Measurements from ENCODE around the gene GPATCH3. TPM values are rescaled to one million over a fixed set of nuclear protein-coding genes. Genes with fewer than 3 reads are reported as not detected.
"Not testable (repeated sequence)": the region's sequence is repeated elsewhere in the genome, so short reads cannot be mapped to it uniquely, and the experiment has no call there.

GPATCH3 gene
- total RNA-seq, 4 donors from 2014 or later, result 9.7 to 23.5 (median 13.0) TPM

- H3K4me3 ChIP-seq (ENCODE audit: low read depth, poor library complexity, severe bottlenecking), result no peak overlapping the region
- no peak for DNase-seq (ENCODE audit: low spot score in 2 of 2)
- intact Hi-C loops (cut with DNase I; ENCODE audit: low total_unique reads), result no loop called here
- TF ChIP-seq CTCF (IDR thresholded peaks at IDR 0.05), result no peak
- TF ChIP-seq POLR2A (IDR thresholded peaks at IDR 0.05), result no peak
- WGBS, 2 donors, result 50 to 67% methylated on average over 4 of the region's 4 CpGs
Observed at GRCh38 chr1:26874896-26875295, 25.4 kb downstream of the GPATCH3 start.

DNA sequence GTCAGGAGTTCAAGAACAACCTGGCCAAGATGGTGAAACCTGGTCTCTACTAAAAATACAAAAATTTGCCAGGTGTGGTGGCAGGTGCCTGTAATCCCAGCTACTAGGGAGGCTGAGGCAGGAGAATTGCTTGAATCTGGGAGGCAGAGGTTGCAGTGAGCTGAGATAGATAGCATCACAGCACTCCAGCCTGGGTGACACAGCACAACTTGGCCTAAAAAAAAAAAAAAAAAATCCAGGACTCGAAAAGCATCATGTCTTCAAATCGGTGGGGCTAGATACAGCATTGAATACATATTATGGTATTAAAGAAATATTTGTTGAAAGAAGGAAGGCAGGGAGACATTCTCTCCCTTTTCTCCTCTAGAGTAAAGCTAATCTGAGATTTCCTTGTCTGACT lies 27.2 kb downstream of the GPATCH3 start:
- H3K4me3 ChIP-seq (ENCODE audit: low read depth, poor library complexity, severe bottlenecking); intact Hi-C loops (cut with DNase I; ENCODE audit: low total_unique reads); DNase-seq (ENCODE audit: low spot score in 2 of 2): not testable (repeated sequence)
- 59 to 78% methylated on average over 2 of the region's 2 CpGs for WGBS, 2 donors

DNA sequence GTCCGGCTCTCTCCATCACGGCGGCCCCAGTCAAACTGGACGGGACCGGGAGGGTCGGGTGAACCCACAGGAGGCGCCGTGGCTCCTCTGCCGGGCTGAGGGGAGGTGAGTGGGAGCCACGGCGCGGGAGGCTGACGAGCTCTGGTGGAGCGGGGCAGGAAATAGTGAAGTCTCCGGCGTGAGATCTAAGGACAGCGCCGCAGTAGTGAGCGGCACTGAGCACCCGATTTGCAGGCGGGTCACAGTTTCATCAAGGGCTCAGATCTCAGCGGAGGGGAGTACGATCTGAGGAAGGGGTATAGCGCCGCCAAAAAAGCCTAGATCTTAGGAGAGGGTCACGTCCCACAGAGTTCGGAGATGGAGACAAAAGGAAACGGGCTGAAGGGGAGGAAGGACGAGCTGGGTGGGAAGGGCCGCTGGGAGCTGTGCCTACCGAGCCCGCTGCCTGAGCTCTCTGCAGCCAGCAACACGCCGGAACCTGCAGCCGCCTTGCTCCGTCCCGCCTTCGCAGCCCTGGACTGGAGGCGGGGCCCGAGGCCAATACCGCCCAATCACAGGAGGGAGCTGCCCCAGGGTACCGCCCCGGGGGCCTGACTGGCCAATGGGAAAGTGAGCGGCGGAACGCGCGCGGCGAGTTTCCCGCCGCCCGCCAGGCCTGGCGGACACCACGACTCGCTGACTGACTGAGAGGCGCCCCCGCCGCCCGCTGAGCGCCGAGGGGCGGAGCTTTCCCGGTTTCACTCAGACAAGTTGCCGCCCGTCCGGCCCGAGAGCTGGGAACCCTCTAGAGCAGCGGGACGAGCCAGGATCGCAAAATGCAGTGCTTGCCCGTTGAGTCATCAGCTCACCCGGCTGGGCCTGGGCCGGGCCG lies 35.4 kb downstream of the GPATCH3 start:
- intact Hi-C loops (cut with DNase I; ENCODE audit: low total_unique reads), result no loop called here
- 0% methylated on average over 28 to 75 of the region's 75 CpGs for WGBS, 2 donors
- DNase-seq (ENCODE audit: low spot score in 2 of 2), result peak; percentile 96 to 99
- H3K4me3 ChIP-seq (ENCODE audit: low read depth, poor library complexity, severe bottlenecking), result peak overlapping the region; percentile 62
- no peak for TF ChIP-seq POLR2A (IDR thresholded peaks at IDR 0.05)
- TF ChIP-seq CTCF (IDR thresholded peaks at IDR 0.05), result no peak

DNA sequence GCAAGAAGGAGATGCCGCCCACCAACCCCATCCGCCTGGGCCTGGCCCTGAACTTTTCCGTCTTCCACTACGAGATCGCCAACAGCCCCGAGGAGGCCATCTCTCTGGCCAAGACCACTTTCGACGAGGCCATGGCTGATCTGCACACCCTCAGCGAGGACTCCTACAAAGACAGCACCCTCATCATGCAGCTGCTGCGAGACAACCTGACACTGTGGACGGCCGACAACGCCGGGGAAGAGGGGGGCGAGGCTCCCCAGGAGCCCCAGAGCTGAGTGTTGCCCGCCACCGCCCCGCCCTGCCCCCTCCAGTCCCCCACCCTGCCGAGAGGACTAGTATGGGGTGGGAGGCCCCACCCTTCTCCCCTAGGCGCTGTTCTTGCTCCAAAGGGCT lies 36.6 kb downstream of the GPATCH3 start:
- intact Hi-C loops (cut with DNase I; ENCODE audit: low total_unique reads), result no loop called here
- peak overlapping the region; percentile 62 for H3K4me3 ChIP-seq (ENCODE audit: low read depth, poor library complexity, severe bottlenecking)
- WGBS, 2 donors, result 47 to 61% methylated on average over 16 to 17 of the region's 20 CpGs
- no peak for TF ChIP-seq POLR2A (IDR thresholded peaks at IDR 0.05)
- no peak for TF ChIP-seq CTCF (IDR thresholded peaks at IDR 0.05)
- DNase-seq (ENCODE audit: low spot score in 2 of 2), result no peak

- 50 to 59% methylated on average over 29 to 37 of the region's 37 CpGs for WGBS, 2 donors
- H3K4me3 ChIP-seq (ENCODE audit: low read depth, poor library complexity, severe bottlenecking), result peak within 1 kb of the TSS; percentile 62
- peak; percentile 76 to 92 for DNase-seq (ENCODE audit: low spot score in 2 of 2)
- intact Hi-C loops (cut with DNase I; ENCODE audit: low total_unique reads), result no loop called here
- no peak for TF ChIP-seq POLR2A (IDR thresholded peaks at IDR 0.05)
- no peak for TF ChIP-seq CTCF (IDR thresholded peaks at IDR 0.05)
Observed at GRCh38 chr1:26862781-26863684, 37.2 kb downstream of the GPATCH3 start, which contains the start of gene SFN. TSS of gene SFN (plus strand) at chr1:26863149. CDS start at chr1:26863213, 64 bp downstream.

GRCh38 chr1:26861889-26862378 lies 38.3 kb downstream of the GPATCH3 start:
- intact Hi-C loops (cut with DNase I; ENCODE audit: low total_unique reads), result no loop called here
- WGBS, 2 donors, result 49 to 52% methylated on average over 7 of the region's 7 CpGs
- no peak overlapping the region for H3K4me3 ChIP-seq (ENCODE audit: low read depth, poor library complexity, severe bottlenecking)
- TF ChIP-seq POLR2A (IDR thresholded peaks at IDR 0.05) (no peak), CTCF (IDR thresholded peaks at IDR 0.05) (no peak)
- no peak for DNase-seq (ENCODE audit: low spot score in 2 of 2)

Data from lower leg skin (tissue), 4 donors.